Ectodermal cell (in vitro differentiated cells): ENCODE results near the gene BEST1. TPM values are rescaled to one million over a fixed set of nuclear protein-coding genes. Genes with fewer than 3 reads are reported as not detected.

Experiments used
- H3K27ac ChIP-seq: 2 replicates; pipeline ENCODE4 v1.7.0; 2013; ENCODE audit warnings: mild to moderate bottlenecking, low read depth, low read length; ENCODE audit not compliant: insufficient read depth, poor library complexity, severe bottlenecking
- H3K27me3 ChIP-seq: 2 replicates; pipeline ENCODE4 v1.7.0; 2013; ENCODE audit warnings: mild to moderate bottlenecking, low read length; ENCODE audit not compliant: insufficient read depth, control insufficient read depth, poor library complexity, severe bottlenecking
- H3K36me3 ChIP-seq: one replicate; pipeline ENCODE4 v1.7.0; 2013; ENCODE audit warnings: low read length; ENCODE audit not compliant: control insufficient read depth, insufficient read depth
- H3K4me1 ChIP-seq: one replicate; pipeline ENCODE4 v1.7.0; 2013; ENCODE audit warnings: low read length; ENCODE audit not compliant: control insufficient read depth, insufficient read depth
- H3K4me3 ChIP-seq: 2 replicates; pipeline ENCODE4 v1.7.0; 2013; ENCODE audit warnings: low read depth, low read length, control low read depth; ENCODE audit not compliant: insufficient read depth
- H3K9me3 ChIP-seq: 2 replicates; pipeline ENCODE4 v1.7.0; 2013; ENCODE audit warnings: mild to moderate bottlenecking, low read length, moderate library complexity; ENCODE audit not compliant: control insufficient read depth
- WGBS, 2 experiments: methylation state at CpG; one replicate each; pipeline ENCODE4 v1.1.7; 2013; ENCODE audit warnings: missing lambda C conversion rate in 2 of 2; 5-methylcytosine and 5-hydroxymethylcytosine counted together
- polyA plus RNA-seq, 4 experiments: library from polyadenylated mRNA; stranded (reverse); fragments of 50-300 nt; gene quantifications; one replicate each; pipeline ENCODE4 v1.2.3, GENCODE V29; 2013

The BEST1 gene
- not detected for polyA plus RNA-seq (2013, experiment 1 of 4)
- polyA plus RNA-seq (2013, experiment 2 of 4): not detected
- polyA plus RNA-seq (2013, experiment 3 of 4): not detected
- polyA plus RNA-seq (2013, experiment 4 of 4): not detected

DNA sequence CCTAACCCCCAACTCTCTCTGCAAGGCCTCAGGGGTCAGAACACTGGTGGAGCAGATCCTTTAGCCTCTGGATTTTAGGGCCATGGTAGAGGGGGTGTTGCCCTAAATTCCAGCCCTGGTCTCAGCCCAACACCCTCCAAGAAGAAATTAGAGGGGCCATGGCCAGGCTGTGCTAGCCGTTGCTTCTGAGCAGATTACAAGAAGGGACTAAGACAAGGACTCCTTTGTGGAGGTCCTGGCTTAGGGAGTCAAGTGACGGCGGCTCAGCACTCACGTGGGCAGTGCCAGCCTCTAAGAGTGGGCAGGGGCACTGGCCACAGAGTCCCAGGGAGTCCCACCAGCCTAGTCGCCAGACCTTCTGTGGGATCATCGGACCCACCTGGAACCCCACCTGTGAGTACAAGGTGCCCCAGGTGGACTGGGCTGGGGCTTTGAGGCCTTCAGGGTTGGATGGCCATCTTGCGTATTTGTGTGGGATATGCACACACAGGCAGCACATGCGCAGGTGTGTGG, at the start of gene BEST1:
BEST1 (plus strand) TSS at position 317 of the 513 bp plus-strand sequence. CDS start 1,456 bp downstream, outside the sequence.
- Histone ChIP-seq H3K9me3 (no peaks in the 10 kb centered on the region), H3K27ac (no peak within 1 kb of the TSS), H3K27me3 (peaks cover 14% of the 10 kb centered on the region), H3K4me3 (no peak within 1 kb of the TSS), H3K36me3 (no peaks in the 10 kb centered on the region), H3K4me1 (peaks cover 5% of the 10 kb centered on the region)
- WGBS, 2 experiments: 94 to 95% methylated on average over 8 of the region's 8 CpGs

DNA sequence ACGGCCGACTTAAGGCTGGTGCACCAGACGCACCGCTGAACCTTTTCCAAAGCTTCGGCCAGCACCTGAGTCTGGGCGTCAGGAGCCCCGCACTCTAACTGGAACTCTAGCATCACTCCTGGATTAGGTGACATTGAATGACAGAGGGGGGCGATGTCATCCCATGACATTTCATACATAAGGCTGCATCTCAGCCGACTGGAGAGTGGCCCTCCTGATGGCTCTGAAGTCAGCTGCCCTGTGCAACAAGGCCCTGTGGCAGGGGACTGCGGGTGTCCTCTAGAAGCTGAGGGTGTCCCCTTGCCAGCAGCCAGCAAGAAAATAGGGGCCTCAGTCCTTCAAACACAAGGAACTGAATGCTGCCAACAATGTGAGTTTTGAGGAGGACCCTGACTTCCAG, 48.8 kb upstream of the BEST1 start:
- Histone ChIP-seq H3K36me3 (no peaks in the 10 kb centered on the region), H3K4me3 (no peak overlapping the region), H3K27ac (no peak overlapping the region), H3K27me3 (no peaks in the 10 kb centered on the region), H3K4me1 (peaks cover 8% of the 10 kb centered on the region), H3K9me3 (no peaks in the 10 kb centered on the region)
- WGBS, 2 experiments: 90 to 92% methylated on average over 10 of the region's 10 CpGs

DNA sequence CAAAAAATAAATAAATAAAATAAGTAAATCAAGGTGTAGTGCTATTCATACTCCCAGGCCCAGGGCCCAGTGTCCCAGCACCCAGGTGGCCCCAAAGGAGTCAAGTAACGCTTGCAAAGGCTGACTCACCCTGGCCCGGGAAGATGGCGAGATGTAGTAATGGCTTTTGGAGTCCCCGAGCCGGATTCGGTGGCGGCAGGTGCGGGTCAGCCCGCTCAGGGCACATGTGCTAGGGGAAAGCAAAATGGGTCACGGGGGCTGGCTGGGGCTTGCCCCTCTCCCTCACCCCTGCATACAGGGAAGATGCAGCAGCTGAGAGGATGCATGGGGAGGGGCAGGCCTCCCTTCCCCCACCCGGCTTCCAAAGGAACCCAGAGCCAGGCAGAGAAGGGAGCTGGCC, 47.8 kb upstream of the BEST1 start:
- no peaks in the 10 kb centered on the region for H3K9me3 ChIP-seq
- H3K4me3 ChIP-seq: no peak overlapping the region
- no peaks in the 10 kb centered on the region for H3K27me3 ChIP-seq
- 87 to 88% methylated on average over 11 of the region's 11 CpGs for WGBS, 2 experiments
- peaks cover 1% of the 10 kb centered on the region for H3K4me1 ChIP-seq
- no peak overlapping the region for H3K27ac ChIP-seq
- H3K36me3 ChIP-seq: no peaks in the 10 kb centered on the region

DNA sequence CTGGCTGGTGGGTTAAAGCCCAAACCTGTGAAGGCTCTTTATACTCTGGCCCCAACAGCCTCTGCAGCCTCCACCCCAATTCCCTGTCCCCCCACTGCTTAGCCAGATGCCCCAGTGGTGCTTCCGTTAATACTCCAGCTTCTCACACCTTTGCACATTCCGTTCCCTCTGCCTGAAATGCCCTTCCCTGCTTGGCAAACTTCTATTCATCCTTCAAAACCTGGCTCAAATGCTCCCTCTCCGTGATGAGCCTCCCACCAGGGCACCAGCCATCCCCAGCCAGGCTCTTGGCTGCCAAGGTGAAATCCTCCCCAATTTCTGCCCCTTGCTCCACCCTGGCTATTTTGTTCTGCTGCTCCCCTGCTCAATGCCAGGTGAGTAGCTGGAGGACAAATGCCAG, 46.3 kb upstream of the BEST1 start:
- Histone ChIP-seq H3K27me3 (no peaks in the 10 kb centered on the region), H3K36me3 (no peaks in the 10 kb centered on the region), H3K4me1 (peaks cover 4% of the 10 kb centered on the region), H3K4me3 (no peak overlapping the region), H3K9me3 (no peaks in the 10 kb centered on the region), H3K27ac (no peak overlapping the region)
- 90 to 93% methylated on average over 3 of the region's 3 CpGs for WGBS, 2 experiments

DNA sequence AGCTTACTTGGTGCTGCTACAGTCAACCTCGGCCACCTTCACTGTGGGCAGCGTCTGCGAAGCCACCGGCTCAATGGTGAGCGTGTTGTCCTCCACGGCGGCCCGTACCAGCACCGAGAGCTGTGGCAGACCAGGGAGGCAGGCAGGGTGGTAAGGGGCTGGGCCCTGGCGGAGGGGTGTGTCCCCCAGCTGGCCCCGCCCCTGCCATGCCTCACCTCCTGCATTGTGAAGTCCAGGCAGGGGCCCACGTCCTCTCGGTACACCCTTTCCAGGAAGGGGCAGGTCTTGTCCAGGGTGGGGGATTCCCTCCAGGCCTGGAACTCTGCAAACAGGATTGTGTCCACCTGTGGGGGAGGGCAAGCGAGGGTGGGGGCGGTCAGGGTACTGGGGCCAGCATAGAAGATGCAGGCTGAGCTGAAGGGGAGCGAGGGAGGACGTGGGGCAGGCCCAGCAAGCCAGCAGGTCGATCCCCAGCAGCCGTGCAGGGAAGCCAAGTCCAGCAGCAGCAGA, 45.6 kb upstream of the BEST1 start:
- Histone ChIP-seq H3K4me1 (peaks cover 7% of the 10 kb centered on the region), H3K27me3 (no peaks in the 10 kb centered on the region), H3K9me3 (no peaks in the 10 kb centered on the region), H3K27ac (no peak overlapping the region), H3K4me3 (no peak overlapping the region), H3K36me3 (no peaks in the 10 kb centered on the region)
- 46 to 47% methylated on average over 19 of the region's 19 CpGs for WGBS, 2 experiments

DNA sequence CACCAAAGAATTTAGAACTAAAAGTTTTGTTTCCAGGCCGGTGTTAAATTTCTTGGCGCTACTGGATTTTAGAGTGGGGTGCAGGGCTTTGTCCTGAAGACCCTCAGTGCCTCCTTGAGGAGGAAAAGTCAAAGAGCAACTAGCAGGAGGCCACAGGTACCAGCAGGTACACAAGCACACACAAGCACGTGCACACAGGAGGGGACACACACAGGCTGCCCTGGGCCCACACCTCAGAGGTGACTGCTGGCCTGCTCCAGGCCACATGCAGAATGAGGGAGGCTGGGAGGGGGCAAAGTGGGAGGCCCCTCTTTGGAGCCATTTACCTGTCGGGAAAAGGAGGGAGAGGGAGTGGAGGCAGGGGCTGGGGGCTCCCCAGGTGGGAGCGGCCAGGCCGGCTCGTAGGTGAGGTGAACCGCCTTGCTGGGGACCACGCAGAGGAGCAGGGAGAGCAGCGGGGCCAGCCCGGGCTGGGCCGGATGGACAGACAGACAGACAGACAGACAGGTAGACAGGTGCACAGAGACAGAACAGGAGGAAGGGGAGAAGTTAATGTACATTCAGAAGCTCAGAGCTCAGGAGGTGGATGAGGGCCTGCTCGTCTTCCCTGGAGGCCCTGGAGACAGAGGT, 45.0 kb upstream of the BEST1 start:
- H3K4me1 ChIP-seq: peaks cover 7% of the 10 kb centered on the region
- no peaks in the 10 kb centered on the region for H3K9me3 ChIP-seq
- no peaks in the 10 kb centered on the region for H3K27me3 ChIP-seq
- H3K27ac ChIP-seq: no peak overlapping the region
- WGBS, 2 experiments: 92 to 96% methylated on average over 13 of the region's 13 CpGs
- no peaks in the 10 kb centered on the region for H3K36me3 ChIP-seq
- no peak overlapping the region for H3K4me3 ChIP-seq

DNA sequence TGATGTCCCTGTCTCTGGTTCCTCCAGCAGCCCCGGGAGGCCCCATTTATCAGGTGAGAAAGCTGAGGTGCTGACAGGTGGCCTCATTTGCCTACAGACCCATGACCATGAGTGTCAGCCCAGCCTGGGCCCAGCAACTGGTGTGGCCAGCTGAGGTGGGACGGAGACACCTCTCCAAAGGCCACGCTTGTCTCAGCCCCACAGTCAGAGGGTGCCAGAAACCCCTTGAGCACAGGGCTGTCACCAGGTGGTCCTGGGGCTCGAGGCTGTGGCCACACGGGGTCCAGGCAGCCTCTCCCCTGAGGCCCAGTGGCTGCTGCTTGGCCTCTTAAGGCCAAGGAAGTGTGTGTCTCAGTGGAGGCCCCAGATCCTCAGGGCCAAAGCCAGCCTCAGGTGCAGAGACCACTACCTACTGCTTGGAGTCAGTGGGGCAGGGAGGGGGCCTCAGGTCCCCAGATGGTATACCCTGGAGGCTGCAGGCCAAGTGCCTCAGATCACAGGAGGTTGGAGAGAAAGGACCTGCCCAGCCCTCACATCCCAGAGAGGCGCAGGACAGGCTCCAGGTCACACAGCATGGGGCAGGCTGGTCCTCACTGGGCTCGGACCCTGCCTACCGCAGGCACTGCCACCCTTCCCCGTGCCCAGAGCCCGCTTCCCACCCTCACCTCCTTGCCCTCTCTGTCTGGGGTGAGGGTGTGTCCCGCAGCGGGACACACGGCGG, 44.2 kb upstream of the BEST1 start:
- H3K4me1 ChIP-seq: peaks cover 7% of the 10 kb centered on the region
- no peak overlapping the region for H3K27ac ChIP-seq
- H3K9me3 ChIP-seq: no peaks in the 10 kb centered on the region
- H3K4me3 ChIP-seq: no peak overlapping the region
- H3K27me3 ChIP-seq: no peaks in the 10 kb centered on the region
- 92 to 97% methylated on average over 14 of the region's 14 CpGs for WGBS, 2 experiments
- H3K36me3 ChIP-seq: no peaks in the 10 kb centered on the region

DNA sequence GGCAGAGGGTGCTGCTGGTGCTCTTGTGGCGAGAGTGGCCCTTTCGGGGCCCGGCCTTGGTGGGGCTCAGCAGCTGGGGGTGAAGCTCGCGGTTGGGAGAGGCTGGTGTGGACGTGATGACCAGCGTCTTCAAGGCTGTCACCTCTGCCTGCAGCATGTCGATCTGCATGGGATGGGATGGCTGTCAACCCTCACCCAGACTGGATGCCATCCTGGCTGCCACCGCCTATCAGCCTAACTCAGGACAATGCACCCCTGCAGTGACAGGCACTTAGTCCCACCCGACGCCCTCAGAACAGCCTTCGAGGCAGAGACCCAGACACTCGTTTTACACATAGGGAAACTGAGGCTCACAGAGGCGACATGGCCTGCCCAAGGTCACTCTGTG, 43.6 kb upstream of the BEST1 start:
- no peaks in the 10 kb centered on the region for H3K27me3 ChIP-seq
- H3K36me3 ChIP-seq: no peaks in the 10 kb centered on the region
- peaks cover 7% of the 10 kb centered on the region for H3K4me1 ChIP-seq
- 85 to 86% methylated on average over 14 of the region's 14 CpGs for WGBS, 2 experiments
- no peak overlapping the region for H3K4me3 ChIP-seq
- no peak overlapping the region for H3K27ac ChIP-seq
- no peaks in the 10 kb centered on the region for H3K9me3 ChIP-seq

DNA sequence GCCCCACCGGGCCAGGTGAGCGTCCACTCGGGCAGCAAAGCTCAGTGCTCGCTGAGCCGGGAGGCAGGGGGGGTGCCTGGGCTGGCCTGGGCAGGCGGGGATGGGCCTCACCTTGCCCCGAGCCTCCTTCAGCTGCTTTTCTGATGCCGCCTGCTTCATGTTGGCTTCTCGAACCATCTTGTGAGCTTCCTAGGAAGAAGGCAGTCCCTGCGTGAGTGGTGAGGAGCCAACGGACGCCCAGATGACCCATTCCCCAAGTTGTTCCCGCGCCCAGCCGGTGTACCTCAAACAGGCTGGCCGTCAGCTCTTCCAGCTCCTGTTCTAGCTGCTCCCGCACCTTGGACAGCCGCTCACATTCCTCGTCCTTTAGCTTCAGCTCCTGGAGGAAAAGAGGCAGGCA, 42.9 kb upstream of the BEST1 start:
- peaks cover 7% of the 10 kb centered on the region for H3K4me1 ChIP-seq
- no peaks in the 10 kb centered on the region for H3K27me3 ChIP-seq
- no peak overlapping the region for H3K4me3 ChIP-seq
- 90 to 92% methylated on average over 19 of the region's 19 CpGs for WGBS, 2 experiments
- no peaks in the 10 kb centered on the region for H3K36me3 ChIP-seq
- no peaks in the 10 kb centered on the region for H3K9me3 ChIP-seq
- no peak overlapping the region for H3K27ac ChIP-seq
